Osteocyte (in vitro differentiated cells): Measurements from ENCODE around the gene MMP3. TPM values are rescaled to one million over a fixed set of nuclear protein-coding genes. Genes with fewer than 3 reads are reported as not detected.

Experiments
- DNase-seq: peaks from one replicate; pipeline ENCODE4 v3.0.0; 2021; ENCODE audit warnings: mixed read lengths; ENCODE audit not compliant: unreplicated experiment; ENCODE audit errors: extremely low spot score
- H3K27ac Mint-ChIP-seq: one replicate; pipeline ENCODE4 v1.8.0; 2021; ENCODE audit warnings: mild to moderate bottlenecking, mixed read lengths; ENCODE audit not compliant: unreplicated experiment
- H3K27me3 Mint-ChIP-seq: one replicate; pipeline ENCODE4 v1.8.0; 2021; ENCODE audit warnings: mixed read lengths; ENCODE audit not compliant: unreplicated experiment
- H3K36me3 Mint-ChIP-seq: one replicate; pipeline ENCODE4 v1.8.0; 2021; ENCODE audit warnings: mixed read lengths; ENCODE audit not compliant: unreplicated experiment
- H3K4me1 Mint-ChIP-seq: one replicate; pipeline ENCODE4 v1.8.0; 2021; ENCODE audit warnings: mixed read lengths; ENCODE audit not compliant: unreplicated experiment
- H3K4me3 Mint-ChIP-seq: one replicate; pipeline ENCODE4 v1.8.0; 2021; ENCODE audit warnings: mild to moderate bottlenecking, moderate library complexity, mixed read lengths; ENCODE audit not compliant: unreplicated experiment
- H3K9me3 Mint-ChIP-seq: one replicate; pipeline ENCODE4 v1.8.0; 2021; ENCODE audit warnings: mixed read lengths; ENCODE audit not compliant: unreplicated experiment
- total RNA-seq: library from RNA; stranded (reverse); gene quantifications from 2 replicates; pipeline ENCODE4 v1.2.1, GENCODE V29; 2021
- TF ChIP-seq, protein P1 (sequence below): fragments of 200-600 bp; sonication (generic); IDR thresholded peaks from 2 replicates; pipeline ENCODE4 v1.5.0; 2021; ENCODE audit warnings: antibody characterized with exemption, mild to moderate bottlenecking, moderate library complexity

The MMP3 gene
- total RNA-seq, 1 donor from 2014 or later = not detected

DNA sequence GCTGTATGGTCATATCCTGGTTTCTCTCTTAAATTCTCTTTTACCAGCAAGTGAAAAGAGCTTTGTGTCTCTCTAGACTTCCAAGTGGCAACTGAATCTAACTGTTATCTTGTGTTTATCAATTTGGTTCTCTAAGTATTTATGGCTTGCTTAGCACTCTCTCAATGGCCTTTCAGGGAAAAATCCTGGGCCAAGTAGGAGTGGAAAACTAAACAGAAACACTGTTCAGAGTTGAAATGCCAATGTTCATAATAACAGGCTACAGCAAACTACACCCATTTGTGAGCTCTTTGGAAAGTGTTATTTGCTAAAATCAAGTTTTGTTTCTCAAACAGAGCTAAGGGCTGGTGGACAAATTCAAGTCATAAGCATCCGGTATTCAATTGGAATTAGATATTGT lies 21.3 kb upstream of the MMP3 start:
- no peak overlapping the region for H3K27ac Mint-ChIP-seq
- H3K9me3 Mint-ChIP-seq = no peaks in the 10 kb centered on the region
- TF ChIP-seq, protein P1, sequence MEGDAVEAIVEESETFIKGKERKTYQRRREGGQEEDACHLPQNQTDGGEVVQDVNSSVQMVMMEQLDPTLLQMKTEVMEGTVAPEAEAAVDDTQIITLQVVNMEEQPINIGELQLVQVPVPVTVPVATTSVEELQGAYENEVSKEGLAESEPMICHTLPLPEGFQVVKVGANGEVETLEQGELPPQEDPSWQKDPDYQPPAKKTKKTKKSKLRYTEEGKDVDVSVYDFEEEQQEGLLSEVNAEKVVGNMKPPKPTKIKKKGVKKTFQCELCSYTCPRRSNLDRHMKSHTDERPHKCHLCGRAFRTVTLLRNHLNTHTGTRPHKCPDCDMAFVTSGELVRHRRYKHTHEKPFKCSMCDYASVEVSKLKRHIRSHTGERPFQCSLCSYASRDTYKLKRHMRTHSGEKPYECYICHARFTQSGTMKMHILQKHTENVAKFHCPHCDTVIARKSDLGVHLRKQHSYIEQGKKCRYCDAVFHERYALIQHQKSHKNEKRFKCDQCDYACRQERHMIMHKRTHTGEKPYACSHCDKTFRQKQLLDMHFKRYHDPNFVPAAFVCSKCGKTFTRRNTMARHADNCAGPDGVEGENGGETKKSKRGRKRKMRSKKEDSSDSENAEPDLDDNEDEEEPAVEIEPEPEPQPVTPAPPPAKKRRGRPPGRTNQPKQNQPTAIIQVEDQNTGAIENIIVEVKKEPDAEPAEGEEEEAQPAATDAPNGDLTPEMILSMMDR = no peak
- no peak for DNase-seq
- no peak overlapping the region for H3K4me3 Mint-ChIP-seq
- H3K27me3 Mint-ChIP-seq = peaks cover 15% of the 10 kb centered on the region
- no peaks in the 10 kb centered on the region for H3K36me3 Mint-ChIP-seq
- H3K4me1 Mint-ChIP-seq = peaks cover 9% of the 10 kb centered on the region

DNA sequence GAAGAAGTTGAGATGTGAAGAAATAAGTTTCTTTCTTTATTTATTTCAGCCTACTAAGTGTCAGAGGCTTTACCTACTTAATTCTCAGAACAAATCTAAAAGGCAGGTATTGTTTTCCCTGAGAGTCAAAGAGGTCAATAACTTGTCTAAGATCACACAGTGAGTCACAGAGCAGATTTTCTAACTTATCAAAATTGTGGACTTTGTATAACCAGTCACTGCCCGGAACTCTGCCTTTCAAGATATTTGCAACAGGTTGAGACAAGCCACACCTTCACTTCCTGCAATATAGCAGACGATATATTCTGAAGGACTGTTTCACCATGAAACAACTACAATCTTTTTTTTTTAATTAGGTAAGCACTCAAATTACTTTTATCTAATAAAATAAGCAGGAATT lies 10.5 kb upstream of the MMP3 start:
- DNase-seq = no peak
- Mint-ChIP-seq H3K4me1 (peaks cover 11% of the 10 kb centered on the region), H3K4me3 (no peak overlapping the region), H3K9me3 (no peaks in the 10 kb centered on the region), H3K27ac (no peak overlapping the region), H3K36me3 (no peaks in the 10 kb centered on the region), H3K27me3 (peaks cover 24% of the 10 kb centered on the region)
- TF ChIP-seq, protein P1 = no peak

DNA sequence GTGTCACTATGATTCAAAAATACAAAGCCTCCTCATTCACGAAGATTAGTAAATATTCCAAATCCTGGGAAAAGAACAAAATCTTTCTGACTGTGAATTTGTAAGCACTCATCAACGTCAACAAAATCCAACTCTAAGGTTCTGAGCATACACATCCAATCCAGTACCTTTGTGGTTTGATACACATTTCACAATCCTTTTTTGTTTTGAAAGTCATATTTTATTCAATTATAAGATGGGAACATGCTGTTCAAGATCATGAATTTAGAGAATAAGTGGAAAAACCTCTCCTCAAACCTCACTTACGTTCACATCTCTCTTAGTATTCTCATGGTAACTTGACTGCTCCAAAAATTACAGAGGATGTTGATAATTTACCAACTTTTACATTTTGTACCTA lies 9.6 kb upstream of the MMP3 start:
- no peak for DNase-seq
- Mint-ChIP-seq H3K27me3 (peaks cover 17% of the 10 kb centered on the region), H3K4me1 (peaks cover 11% of the 10 kb centered on the region), H3K27ac (no peak overlapping the region), H3K4me3 (no peak overlapping the region), H3K36me3 (no peaks in the 10 kb centered on the region), H3K9me3 (no peaks in the 10 kb centered on the region)
- TF ChIP-seq, protein P1 = no peak

DNA sequence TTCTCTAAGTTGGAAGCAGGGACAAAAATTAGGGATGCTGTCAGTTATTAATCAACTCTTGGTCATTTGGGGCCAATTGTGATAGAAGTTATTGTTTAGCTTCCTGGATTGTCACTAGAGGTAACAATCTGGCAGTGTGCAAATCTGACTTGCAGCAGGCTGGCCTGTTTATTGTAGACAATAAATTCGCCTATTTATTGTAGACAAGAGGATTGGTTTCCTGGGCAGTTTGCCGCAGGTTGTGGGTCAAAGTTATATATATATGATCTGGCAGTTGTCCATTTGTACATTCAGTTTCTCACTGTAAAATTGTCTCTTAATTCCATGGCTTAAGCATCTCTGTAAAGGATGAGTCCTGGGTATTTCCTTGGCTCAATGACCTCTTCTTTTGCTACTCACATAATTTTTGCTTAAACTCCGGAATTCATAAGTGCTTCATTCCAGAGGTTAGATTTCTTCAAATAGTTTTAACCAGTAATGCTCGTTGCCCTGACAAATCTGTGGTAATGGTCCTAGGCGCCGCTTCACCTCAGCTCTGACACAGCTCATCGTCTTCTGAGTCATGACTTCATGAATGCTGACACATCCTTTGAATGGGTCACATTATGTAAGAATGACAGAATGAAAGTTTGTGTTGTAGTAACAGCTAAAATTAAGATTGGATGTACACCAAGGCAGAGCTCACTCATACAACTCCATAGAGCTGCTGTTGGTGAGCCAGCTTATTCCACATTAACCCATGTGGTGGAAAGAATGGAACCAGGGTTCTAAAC lies 7.8 kb upstream of the MMP3 start:
- peaks cover 11% of the 10 kb centered on the region for H3K4me1 Mint-ChIP-seq
- peaks cover 22% of the 10 kb centered on the region for H3K27me3 Mint-ChIP-seq
- H3K9me3 Mint-ChIP-seq = no peaks in the 10 kb centered on the region
- DNase-seq = no peak
- no peaks in the 10 kb centered on the region for H3K36me3 Mint-ChIP-seq
- no peak overlapping the region for H3K27ac Mint-ChIP-seq
- H3K4me3 Mint-ChIP-seq = no peak overlapping the region
- TF ChIP-seq, protein P1 = no peak

DNA sequence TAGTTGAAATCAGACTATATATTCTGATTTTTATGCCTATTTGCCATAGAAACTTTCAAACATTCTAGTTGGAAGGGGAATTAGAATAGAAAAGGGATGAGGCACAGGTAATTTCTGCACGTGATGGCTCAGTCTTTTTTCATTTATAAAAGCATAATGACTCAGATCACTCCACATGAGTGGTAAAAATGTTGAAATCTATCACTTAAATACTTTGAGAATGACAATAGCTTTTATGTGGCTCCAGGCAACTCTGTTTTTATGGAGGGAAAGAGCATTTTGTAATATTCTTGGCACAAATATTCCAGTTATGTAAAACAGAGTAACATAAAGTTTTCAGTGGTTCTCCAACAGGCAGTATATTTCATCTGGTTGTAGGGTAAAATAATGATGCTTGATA lies 5.9 kb upstream of the MMP3 start:
- no peak for DNase-seq
- no peak overlapping the region for H3K4me3 Mint-ChIP-seq

More for the DNA sequence above, 5.9 kb upstream of the MMP3 start:
- Mint-ChIP-seq H3K27ac (no peak overlapping the region), H3K4me1 (peaks cover 11% of the 10 kb centered on the region), H3K9me3 (no peaks in the 10 kb centered on the region), H3K27me3 (peaks cover 26% of the 10 kb centered on the region), H3K36me3 (no peaks in the 10 kb centered on the region)
- TF ChIP-seq, protein P1 = no peak
